ENCODE measurements around the gene IL1A. TPM values are rescaled to one million over a fixed set of nuclear protein-coding genes. Genes with fewer than 3 reads are reported as not detected.

Gene IL1A
- total and polyA plus RNA-seq, 4 experiments from 2014 or later = 0.15 TPM; not detected in 3

DNA sequence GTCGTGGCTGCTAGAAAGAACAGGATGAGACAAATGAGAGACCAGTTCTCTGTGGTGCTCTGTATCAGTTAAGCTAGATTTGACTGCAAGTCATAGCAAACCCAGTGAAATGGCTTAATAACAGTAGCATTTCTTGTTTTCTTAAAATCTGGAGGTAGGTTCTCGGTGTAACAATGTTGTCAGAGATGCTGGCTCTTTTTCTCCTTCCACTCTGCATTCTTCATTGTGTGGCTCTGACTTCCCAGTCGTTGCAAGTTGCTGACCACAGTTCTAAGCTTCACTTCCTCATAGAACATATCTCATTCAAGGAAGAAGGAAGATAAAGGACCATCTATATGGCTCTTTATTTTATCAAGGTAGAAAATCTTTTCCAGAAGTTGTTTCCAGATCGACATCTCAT, 12.0 kb downstream of the IL1A start:
- intact Hi-C loops (cut with micrococcal nuclease) = no loop called here
- Mint-ChIP-seq H3K27ac (no peak overlapping the region), H3K4me3 (no peak overlapping the region), H3K36me3 (no peaks in the 10 kb centered on the region), H3K9me3 (peaks cover 0 to 4% (median 0%) of the 10 kb centered on the region in 8 donors), H3K4me1 (peaks cover 19 to 38% (median 24%) of the 10 kb centered on the region in 4 donors), H3K27me3 (no peaks in the 10 kb centered on the region)
- Histone ChIP-seq H3K27me3 (ENCODE audit: insufficient read depth, low read length) (no peaks in the 10 kb centered on the region), H3K9me3 (ENCODE audit: control insufficient read depth in 1 of 2, low read length in 2 of 2) (no peaks in the 10 kb centered on the region), H3K36me3 (ENCODE audit: insufficient read depth, low read length) (no peaks in the 10 kb centered on the region), H3K4me1 (ENCODE audit: insufficient read depth, low read length) (peaks cover 16% of the 10 kb centered on the region), H3K4me3 (ENCODE audit: low read length in 2 of 2) (no peak overlapping the region), H3K27ac (ENCODE audit: low read depth, low read length) (no peak overlapping the region)
- ChIA-PET POLR2A (ENCODE audit: partially characterized antibody) (no interaction called here), CTCF (ENCODE audit: partially characterized antibody) (interaction anchor here (0.9 to 3.5 kb wide), 2 partner anchors 23 to 113 kb away, joined by 3 to 21 read pairs; no protein-coding TSS in a partner anchor)
- no peak for DNase-seq

DNA sequence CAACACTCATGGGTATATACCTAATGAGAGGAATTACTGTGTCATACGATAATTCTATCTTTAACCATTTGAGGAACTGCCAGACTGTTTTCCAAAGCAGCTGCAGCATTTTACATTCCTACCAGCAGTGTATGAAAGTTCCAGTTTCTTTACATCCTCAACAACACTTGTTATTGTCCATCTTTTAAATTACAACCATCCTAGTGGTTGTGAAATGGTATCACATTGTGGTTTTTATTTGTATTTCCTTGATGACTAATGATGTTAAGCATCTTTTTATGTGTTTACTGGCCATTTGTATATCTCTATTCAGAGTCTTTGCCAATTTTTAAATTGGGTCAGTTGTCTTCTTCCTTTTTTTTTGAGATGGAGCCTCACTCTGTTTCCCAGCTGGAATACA, 15.9 kb downstream of the IL1A start:
- Histone ChIP-seq H3K4me1 (ENCODE audit: insufficient read depth, low read length) (peaks cover 25% of the 10 kb centered on the region), H3K27me3 (ENCODE audit: insufficient read depth, low read length) (no peaks in the 10 kb centered on the region), H3K36me3 (ENCODE audit: insufficient read depth, low read length) (no peaks in the 10 kb centered on the region), H3K27ac (ENCODE audit: low read depth, low read length) (peak overlapping the region; percentile 18), H3K9me3 (ENCODE audit: control insufficient read depth in 1 of 2, low read length in 2 of 2) (no peaks in the 10 kb centered on the region), H3K4me3 (ENCODE audit: low read length in 2 of 2) (peak overlapping the region in 1 of 2 donors; percentile 41)
- Mint-ChIP-seq H3K36me3 (peaks cover 0 to 4% of the 10 kb centered on the region in 2 donors), H3K9me3 (no peaks in the 10 kb centered on the region), H3K4me1 (peaks cover 19 to 45% (median 32%) of the 10 kb centered on the region in 4 donors), H3K4me3 (peak overlapping the region; percentile 67 to 86 (median 82)), H3K27me3 (no peaks in the 10 kb centered on the region), H3K27ac (peak overlapping the region in 6 of 7 donors; percentile 45 to 95 (median 88))
- intact Hi-C loops (cut with micrococcal nuclease) = no loop called here
- no peak for DNase-seq
- POLR2A ChIA-PET (ENCODE audit: partially characterized antibody) = interaction anchor here (1.0 to 2.4 kb wide), 3 partner anchors 19 to 144 kb away, joined by 3 to 6 read pairs (median 4); partner anchors contain the start of gene SLC20A1
- CTCF ChIA-PET (ENCODE audit: partially characterized antibody) = interaction anchor here (1.7 to 2.5 kb wide), 3 partner anchors 13 to 117 kb away, joined by 5 to 10 read pairs (median 6); no protein-coding TSS in a partner anchor

DNA sequence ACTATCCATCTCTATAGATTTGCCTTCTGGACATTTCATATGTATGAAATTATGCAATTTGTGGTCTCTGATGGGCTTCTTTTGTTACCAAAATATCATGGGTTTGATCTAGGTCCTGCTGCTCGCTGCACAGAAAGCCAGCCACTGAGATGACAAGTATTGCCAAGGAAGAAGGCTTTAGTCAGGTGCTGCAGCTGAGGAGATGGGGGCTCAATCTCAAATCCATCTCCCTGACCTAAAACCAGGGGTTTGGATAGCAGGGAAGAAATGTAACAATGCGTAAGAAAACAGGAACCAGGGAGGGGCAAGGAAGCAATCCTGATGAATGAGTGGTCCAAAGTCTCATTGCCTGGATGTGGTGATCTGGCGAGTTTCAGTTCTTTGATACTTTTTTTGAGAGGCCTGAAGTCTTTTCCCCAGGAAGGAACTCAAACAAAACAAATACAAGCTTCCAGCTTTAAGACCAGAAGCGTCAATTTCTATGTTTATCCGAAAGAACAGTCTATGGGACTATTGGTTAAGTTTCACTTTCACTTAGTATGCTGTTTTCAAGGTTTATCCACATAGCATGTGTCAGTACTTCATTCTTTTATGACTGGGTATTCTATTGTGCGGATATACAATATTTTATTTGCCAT, 16.5 kb downstream of the IL1A start:
- ChIA-PET POLR2A (ENCODE audit: partially characterized antibody) (interaction anchor here (1.0 to 2.4 kb wide), 3 partner anchors 19 to 143 kb away, joined by 3 to 6 read pairs (median 4); partner anchors contain the start of gene SLC20A1), CTCF (ENCODE audit: partially characterized antibody) (interaction anchor here (1.7 to 2.5 kb wide), 3 partner anchors 13 to 117 kb away, joined by 5 to 10 read pairs (median 6); no protein-coding TSS in a partner anchor)
- intact Hi-C loops (cut with micrococcal nuclease) = no loop called here
- Histone ChIP-seq H3K27ac (ENCODE audit: low read depth, low read length) (peak overlapping the region; percentile 18), H3K9me3 (ENCODE audit: control insufficient read depth in 1 of 2, low read length in 2 of 2) (no peaks in the 10 kb centered on the region), H3K4me1 (ENCODE audit: insufficient read depth, low read length) (peaks cover 29% of the 10 kb centered on the region), H3K36me3 (ENCODE audit: insufficient read depth, low read length) (no peaks in the 10 kb centered on the region), H3K4me3 (ENCODE audit: low read length in 2 of 2) (peak overlapping the region in 1 of 2 donors; percentile 41), H3K27me3 (ENCODE audit: insufficient read depth, low read length) (no peaks in the 10 kb centered on the region)
- peak overlapping the region; percentile 67 to 86 (median 82) for H3K4me3 Mint-ChIP-seq
- H3K4me1 Mint-ChIP-seq = peaks cover 21 to 49% (median 35%) of the 10 kb centered on the region in 4 donors
- peaks cover 0 to 4% of the 10 kb centered on the region in 2 donors for H3K36me3 Mint-ChIP-seq
- H3K27me3 Mint-ChIP-seq = no peaks in the 10 kb centered on the region
- peak in 2 of 5 donors; percentile 17 to 30 for DNase-seq
- no peaks in the 10 kb centered on the region for H3K9me3 Mint-ChIP-seq
- H3K27ac Mint-ChIP-seq = peak overlapping the region; percentile 38 to 95 (median 86)

- H3K4me1 ChIP-seq (ENCODE audit: insufficient read depth, low read length) = peaks cover 29% of the 10 kb centered on the region
- H3K27me3 Mint-ChIP-seq = no peaks in the 10 kb centered on the region
Measured at GRCh38 chr2:112765251-112765650, 19.0 kb downstream of the IL1A start.

GRCh38 chr2:112764071-112765044, 19.9 kb downstream of the IL1A start, which contains the start of gene CKAP2L:
Gene CKAP2L, minus strand, starts transcription at chr2:112764609. Its CDS starts 11 bp downstream, at chr2:112764598.
- Histone ChIP-seq H3K4me1 (ENCODE audit: insufficient read depth, low read length) (peaks cover 29% of the 10 kb centered on the region), H3K27me3 (ENCODE audit: insufficient read depth, low read length) (no peaks in the 10 kb centered on the region), H3K9me3 (ENCODE audit: control insufficient read depth in 1 of 2, low read length in 2 of 2) (no peaks in the 10 kb centered on the region), H3K27ac (ENCODE audit: low read depth, low read length) (peak within 1 kb of the TSS; percentile 60), H3K36me3 (ENCODE audit: insufficient read depth, low read length) (no peaks in the 10 kb centered on the region), H3K4me3 (ENCODE audit: low read length in 2 of 2) (peak within 1 kb of the TSS; percentile 39 to 85)
- Mint-ChIP-seq H3K4me3 (peak within 1 kb of the TSS; percentile 91 to 98 (median 95)), H3K27ac (peak within 1 kb of the TSS; percentile 76 to 96 (median 92)), H3K4me1 (peaks cover 21 to 49% (median 35%) of the 10 kb centered on the region in 4 donors), H3K27me3 (no peaks in the 10 kb centered on the region), H3K36me3 (peaks cover 0 to 4% of the 10 kb centered on the region in 2 donors), H3K9me3 (no peaks in the 10 kb centered on the region)
- POLR2A ChIA-PET (ENCODE audit: partially characterized antibody) = interaction anchor here (1.0 kb wide), 1 partner anchor 14 kb away, joined by 3 read pairs; no protein-coding TSS in a partner anchor
- CTCF ChIA-PET (ENCODE audit: partially characterized antibody) = interaction anchor here (4.7 kb wide), 1 partner anchor 15 kb away, joined by 49 read pairs; no protein-coding TSS in a partner anchor
- intact Hi-C loops (cut with micrococcal nuclease) = loop anchor here (1.0 to 5.0 kb wide), 2 partner anchors 180 to 1642 kb away; partner anchors contain the start of genes BCL2L11 and CHCHD5
- peak; percentile 94 to 98 (median 96) for DNase-seq

More at GRCh38 chr2:112765251-112765650, 19.0 kb downstream of the IL1A start:
- Mint-ChIP-seq H3K27ac (peak overlapping the region; percentile 1 to 92 (median 83)), H3K9me3 (no peaks in the 10 kb centered on the region), H3K36me3 (peaks cover 0 to 4% of the 10 kb centered on the region in 2 donors), H3K4me1 (peaks cover 21 to 49% (median 35%) of the 10 kb centered on the region in 4 donors), H3K4me3 (peak overlapping the region; percentile 91 to 98 (median 95))
- Histone ChIP-seq H3K4me3 (ENCODE audit: low read length in 2 of 2) (peak overlapping the region; percentile 39 to 85), H3K9me3 (ENCODE audit: control insufficient read depth in 1 of 2, low read length in 2 of 2) (no peaks in the 10 kb centered on the region), H3K36me3 (ENCODE audit: insufficient read depth, low read length) (no peaks in the 10 kb centered on the region), H3K27ac (ENCODE audit: low read depth, low read length) (peak overlapping the region; percentile 60), H3K27me3 (ENCODE audit: insufficient read depth, low read length) (no peaks in the 10 kb centered on the region)
- POLR2A ChIA-PET (ENCODE audit: partially characterized antibody) = interaction anchor here (1.0 kb wide), 1 partner anchor 15 kb away, joined by 3 read pairs; no protein-coding TSS in a partner anchor
- intact Hi-C loops (cut with micrococcal nuclease) = no loop called here
- DNase-seq = no peak
- CTCF ChIA-PET (ENCODE audit: partially characterized antibody) = interaction anchor here (1.6 kb wide), 1 partner anchor 15 kb away, joined by 13 read pairs; no protein-coding TSS in a partner anchor

DNA sequence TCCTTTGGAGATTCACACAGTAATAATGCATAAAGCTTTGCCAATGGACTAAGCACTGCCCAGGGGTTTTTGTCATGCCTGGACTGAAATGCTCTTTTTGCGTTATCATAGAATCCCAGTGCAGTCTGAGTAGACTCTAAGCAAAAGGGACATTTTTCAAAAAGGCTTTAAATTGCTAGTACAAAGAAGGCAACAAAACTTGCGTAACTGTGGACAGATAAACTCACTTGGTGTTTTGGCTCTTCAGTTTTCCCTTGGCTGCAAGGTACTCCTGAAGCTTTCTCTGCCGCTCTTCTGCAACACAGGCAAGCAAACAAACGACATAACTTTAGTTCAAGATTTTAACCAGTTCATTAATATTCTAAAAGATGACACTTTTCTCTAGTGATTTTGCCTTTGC, 22.0 kb downstream of the IL1A start:
- Histone ChIP-seq H3K4me3 (ENCODE audit: low read length in 2 of 2) (no peak overlapping the region), H3K36me3 (ENCODE audit: insufficient read depth, low read length) (no peaks in the 10 kb centered on the region), H3K27ac (ENCODE audit: low read depth, low read length) (no peak overlapping the region), H3K9me3 (ENCODE audit: control insufficient read depth in 1 of 2, low read length in 2 of 2) (no peaks in the 10 kb centered on the region), H3K27me3 (ENCODE audit: insufficient read depth, low read length) (no peaks in the 10 kb centered on the region), H3K4me1 (ENCODE audit: insufficient read depth, low read length) (peaks cover 19% of the 10 kb centered on the region)
- CTCF ChIA-PET (ENCODE audit: partially characterized antibody) = interaction anchor here (1.4 to 4.7 kb wide), 3 partner anchors 13 to 162 kb away, joined by 3 to 49 read pairs (median 6); no protein-coding TSS in a partner anchor
- Mint-ChIP-seq H3K9me3 (no peaks in the 10 kb centered on the region), H3K36me3 (peaks cover 0 to 4% of the 10 kb centered on the region in 2 donors), H3K4me3 (no peak overlapping the region), H3K27me3 (no peaks in the 10 kb centered on the region), H3K4me1 (peaks cover 10 to 38% (median 23%) of the 10 kb centered on the region in 4 donors), H3K27ac (peak overlapping the region in 1 of 7 donors; percentile 46)
- POLR2A ChIA-PET (ENCODE audit: partially characterized antibody) = interaction anchor here (1.3 kb wide), 1 partner anchor 13 kb away, joined by 6 read pairs; no protein-coding TSS in a partner anchor
- DNase-seq = no peak
- intact Hi-C loops (cut with micrococcal nuclease) = loop anchor here (5.0 kb wide), 1 partner anchor 1640 kb away; the partner anchor contains the start of gene BCL2L11

All from CD4-positive, alpha-beta memory T cell (primary cell).